Measurements from ENCODE around the gene TAGLN. TPM values are rescaled to one million over a fixed set of nuclear protein-coding genes. Genes with fewer than 3 reads are reported as not detected.
"Not testable (repeated sequence)": the region's sequence is repeated elsewhere in the genome, so short reads cannot be mapped to it uniquely, and the experiment has no call there.

TAGLN gene
- total and polyA plus RNA-seq, 2 of the 8 experiments (the other 6 are each of a cell fraction or from before 2014, with no cell fraction given), result 140 to 300 TPM

DNA sequence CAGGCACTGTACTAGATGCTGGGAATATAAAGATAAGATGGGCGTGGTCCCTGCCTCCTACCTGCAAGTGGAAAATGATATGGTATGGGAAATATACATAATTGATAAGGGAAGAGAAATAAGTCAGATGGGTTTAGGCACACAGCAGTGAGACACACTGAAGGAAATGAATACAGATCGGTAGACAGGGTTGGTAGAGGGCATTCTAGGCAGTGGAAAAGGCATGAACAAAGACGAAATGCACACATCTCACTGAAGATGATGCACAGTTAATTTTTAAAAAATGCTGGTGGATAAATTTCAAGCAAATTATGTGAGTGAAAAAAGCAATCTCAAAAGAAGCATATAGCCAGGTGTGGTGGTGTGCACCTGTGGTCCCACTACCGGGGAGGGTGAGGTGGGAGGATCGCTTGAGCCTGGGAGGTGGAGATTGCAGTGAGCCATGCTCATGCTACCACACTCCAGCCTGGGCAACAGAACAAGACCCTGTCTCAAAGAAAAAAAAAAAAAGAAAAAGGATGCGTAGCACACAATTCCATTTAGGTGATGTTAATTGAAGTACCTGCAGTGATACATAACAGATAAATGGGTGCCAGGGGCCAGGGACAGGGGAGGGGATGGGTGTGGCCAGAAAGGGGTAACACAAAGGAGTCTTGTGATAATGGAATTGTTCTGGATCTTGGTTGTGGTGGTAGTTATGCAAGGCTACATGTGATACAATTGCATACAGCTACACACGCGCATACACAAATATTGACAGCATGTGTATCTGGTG, 10.4 kb downstream of the TAGLN start:
- H3K36me3 ChIP-seq (ENCODE audit: control insufficient read depth in 2 of 4, insufficient read depth in 4 of 4, low read length in 3 of 4); H2BK20ac ChIP-seq (ENCODE audit: low read length); H3K14ac ChIP-seq (ENCODE audit: insufficient read length); H4K5ac ChIP-seq (ENCODE audit: insufficient read length, low read depth, low read length); H2BK15ac ChIP-seq (ENCODE audit: low read length); H3K79me2 ChIP-seq (ENCODE audit: control insufficient read depth in 1 of 2, insufficient read depth in 2 of 2, low read length in 2 of 2); H2AK5ac ChIP-seq (ENCODE audit: low read depth, low read length); FAIRE-seq; H2BK120ac ChIP-seq (replicated peaks; ENCODE audit: low read depth, low read length); H4K91ac ChIP-seq (replicated peaks; ENCODE audit: insufficient read length, low read length); H4K8ac ChIP-seq (ENCODE audit: extremely low read depth, insufficient read depth, low read length); H2BK5ac ChIP-seq (ENCODE audit: low read depth, low read length); H4K20me1 ChIP-seq (replicated peaks in 1 of 2; ENCODE audit: control insufficient read depth in 1 of 2, insufficient read depth in 2 of 2, low read length in 2 of 2); H2AFZ ChIP-seq (ENCODE audit: low read length); H3K18ac ChIP-seq (ENCODE audit: extremely low read depth, low read length); H3K27me3 ChIP-seq (replicated peaks in 1 of 4; ENCODE audit: control insufficient read depth in 3 of 4, extremely low read depth in 1 of 4, insufficient read depth in 3 of 4, low read length in 3 of 4); H3K23me2 ChIP-seq (ENCODE audit: low read depth, low read length); H3K4me2 ChIP-seq (ENCODE audit: insufficient read depth in 1 of 2, low read depth in 2 of 2, low read length in 2 of 2); H3K4me3 ChIP-seq (ENCODE audit: extremely low read depth in 1 of 4, insufficient read depth in 2 of 4, low read depth in 3 of 4, low read length in 4 of 4); DNase-seq (ENCODE audit: low read depth in 1 of 2, low spot score in 2 of 2); H3K9ac ChIP-seq (replicated peaks in 1 of 4; ENCODE audit: extremely low read depth in 1 of 4, low read depth in 3 of 4, low read length in 3 of 4); H2BK12ac ChIP-seq (ENCODE audit: low read depth, low read length); H3K4me1 ChIP-seq (replicated peaks in 1 of 4; ENCODE audit: control insufficient read depth in 3 of 4, insufficient read depth in 4 of 4, low read length in 3 of 4); H3K79me1 ChIP-seq (ENCODE audit: low read depth, low read length); H3K56ac ChIP-seq (replicated peaks; ENCODE audit: insufficient read length, low read depth, low read length); H3K9me3 ChIP-seq (ENCODE audit: insufficient read depth in 2 of 2, low read depth in 1 of 2, low read length in 1 of 2); H3K23ac ChIP-seq (ENCODE audit: insufficient read length); H3K27ac ChIP-seq (ENCODE audit: low read depth, low read length); H3K4ac ChIP-seq (replicated peaks; ENCODE audit: insufficient read length, low read depth, low read length): not testable (repeated sequence)
- 0 out of 3 replicates have a peak, but pooled peaks of 1 of the 2 experiments have one; percentile 49 for TF ChIP-seq POLR2A (IDR thresholded peaks at IDR 0.05; ENCODE audit: control extremely low read depth in 1 of 2, low read depth in 2 of 2, low read length in 2 of 2)
- TF ChIP-seq POLR2AphosphoS5 (IDR thresholded peaks at IDR 0.05; ENCODE audit: low read depth, low read length), result peak; percentile 75
- POLR2A ChIA-PET (ENCODE audit: partially characterized antibody), result interaction anchor here (0.7 to 5.1 kb wide), 4 partner anchors 10 to 14 kb away, joined by 3 to 47 read pairs (median 4); partner anchors contain the start of gene TAGLN
- WGBS, 2 experiments (ENCODE audit: extremely low coverage in 1 of 2, insufficient coverage in 1 of 2, insufficient read length in 1 of 2, insufficient replicate concordance in 2 of 2, low coverage in 1 of 2, low lambda C conversion rate in 2 of 2, missing lambda C conversion rate in 1 of 2), result 90% methylated on average over 8 of the region's 8 CpGs; no CpG with 5 or more reads in 1 of the 2 experiments
- CTCF ChIA-PET (ENCODE audit: partially characterized antibody), result interaction anchor here (0.6 to 25.0 kb wide), 8 partner anchors 12 to 99 kb away, joined by 3 to 449 read pairs (median 20); partner anchors contain the start of gene TAGLN
